SW480 (cell line): ENCODE results near the gene PGF.

Source experiments
- DNase-seq: peaks from one replicate; pipeline ENCODE4 v3.0.0-alpha.2; 2016; ENCODE audit warnings: low spot score

PGF gene

DNA sequence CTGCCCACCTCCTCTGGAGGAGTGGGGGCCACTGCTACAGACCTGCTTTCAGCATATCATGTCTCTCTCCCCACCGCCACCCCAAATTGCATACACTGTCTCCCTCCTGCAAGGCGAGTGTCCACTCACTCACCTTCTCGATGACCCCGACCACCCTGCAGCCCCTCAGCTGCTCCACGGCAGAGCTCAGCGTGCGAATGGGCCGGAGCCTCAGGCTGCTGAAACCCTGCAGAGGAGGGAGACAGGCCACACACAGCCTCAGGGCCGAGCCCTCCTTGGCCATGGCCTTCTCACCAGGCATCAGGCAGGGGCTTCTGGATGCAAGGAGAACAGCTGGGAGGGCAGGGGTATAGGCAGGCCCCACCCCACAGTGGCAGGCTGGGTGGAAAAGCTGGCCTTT lies 37.0 kb downstream of the PGF start:
- no peak for DNase-seq

DNA sequence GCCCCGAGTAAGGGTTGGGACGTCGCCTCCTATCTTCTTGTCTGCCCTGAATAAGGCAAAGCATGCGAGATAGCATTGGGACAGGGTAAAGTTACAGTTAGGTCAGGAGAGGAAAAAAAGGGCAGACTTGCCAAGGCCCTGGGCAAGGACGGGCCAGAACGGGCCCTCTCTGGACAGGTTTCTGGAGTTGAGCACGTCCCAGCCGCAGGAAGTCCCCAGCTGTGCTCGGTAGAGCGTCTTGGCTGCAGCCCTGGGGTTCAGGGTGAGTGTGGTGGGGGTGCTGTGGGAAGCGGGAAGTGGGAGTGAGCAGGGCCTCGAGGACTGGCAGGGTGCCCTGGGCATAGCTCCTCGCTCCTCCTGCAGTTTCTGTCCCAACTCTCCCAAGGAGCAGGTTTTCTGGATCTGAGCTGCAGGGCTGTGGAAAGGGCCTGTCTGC lies 37.7 kb downstream of the PGF start:
- DNase-seq: no peak

DNA sequence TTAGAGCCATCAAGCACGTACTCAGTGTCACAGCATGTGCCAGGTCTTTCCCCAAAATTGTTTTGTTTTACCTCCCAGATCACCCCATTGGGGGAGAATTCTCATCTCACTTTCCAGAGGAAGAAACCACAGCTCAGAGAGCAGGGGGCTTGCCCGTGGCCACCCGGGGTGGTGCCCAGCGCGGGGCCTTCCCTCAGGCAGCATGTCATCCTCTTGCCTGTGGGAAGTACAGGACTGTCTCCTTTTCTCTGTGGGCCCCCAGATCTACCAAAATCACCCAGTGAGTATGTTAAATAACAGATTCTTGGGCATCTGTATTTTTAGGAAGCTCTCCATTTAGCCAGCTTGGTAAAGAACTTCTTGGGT lies 38.2 kb downstream of the PGF start:
- no peak for DNase-seq

DNA sequence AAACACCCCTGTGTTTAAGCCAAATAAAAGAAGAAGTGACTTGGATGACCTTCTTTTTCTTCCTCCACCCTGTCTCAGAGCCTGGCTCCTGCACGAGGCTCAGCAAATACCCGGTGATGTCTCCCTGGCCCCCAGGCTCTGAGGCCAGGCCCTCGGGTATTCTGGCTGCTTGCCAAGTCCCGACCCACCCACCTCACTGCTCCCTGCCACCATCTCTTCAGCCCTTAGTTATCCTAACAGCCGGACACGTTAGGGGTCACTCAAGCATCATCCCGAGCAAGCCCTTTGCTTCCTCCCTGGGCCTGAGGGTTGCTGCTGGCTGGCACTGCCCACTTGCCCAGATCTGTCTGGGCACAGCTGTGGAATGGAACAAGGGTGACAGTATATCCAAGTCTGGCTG lies 39.6 kb downstream of the PGF start:
- DNase-seq: no peak

DNA sequence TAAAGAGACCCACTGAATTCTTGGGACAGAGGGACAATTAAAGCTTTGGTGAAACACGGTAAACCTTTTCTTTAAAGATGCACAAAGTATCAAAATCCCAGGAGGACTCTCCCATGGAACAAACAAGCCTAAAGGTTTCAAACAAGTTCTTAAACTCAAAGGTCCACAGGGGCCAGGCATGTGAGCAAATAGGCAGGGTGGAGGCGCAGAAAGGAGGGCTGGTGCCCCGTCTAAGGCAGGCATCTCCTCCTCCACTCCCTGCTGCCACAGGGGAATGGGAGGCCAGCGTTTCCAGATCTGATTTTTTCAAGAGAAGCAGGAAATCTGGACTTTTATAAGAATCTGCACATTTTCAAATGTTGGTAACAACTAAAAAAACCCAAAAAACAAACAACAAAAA lies 40.0 kb downstream of the PGF start:
- DNase-seq: no peak

DNA sequence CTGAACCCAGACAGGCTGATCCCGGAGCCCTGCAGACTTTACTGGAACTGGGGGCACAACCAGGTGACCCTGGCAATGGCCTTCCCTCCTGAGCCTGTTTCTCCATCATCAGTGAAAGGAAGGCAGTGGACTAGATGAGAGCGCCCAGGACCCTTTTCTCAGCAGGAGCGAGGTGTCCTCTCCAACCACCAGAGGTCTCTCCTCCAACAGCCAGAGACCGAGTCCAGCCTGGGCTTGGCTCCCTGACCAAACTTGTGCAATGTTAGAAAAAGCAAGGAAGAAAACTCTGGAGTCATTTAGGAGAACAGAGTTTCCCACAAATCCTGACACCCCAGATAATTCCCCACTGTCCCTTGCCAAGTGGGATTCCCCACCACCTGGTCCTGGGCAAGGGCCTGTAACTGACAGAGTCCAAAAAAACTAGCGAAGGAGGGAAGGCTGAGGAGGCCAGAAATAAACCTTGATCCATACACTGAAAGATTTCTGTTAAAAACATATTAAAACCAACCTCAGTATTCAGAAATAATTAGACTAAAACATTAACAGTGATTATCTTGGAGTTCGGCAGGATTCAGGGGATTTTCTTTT lies 41.3 kb downstream of the PGF start:
- peak; percentile 56 for DNase-seq

DNA sequence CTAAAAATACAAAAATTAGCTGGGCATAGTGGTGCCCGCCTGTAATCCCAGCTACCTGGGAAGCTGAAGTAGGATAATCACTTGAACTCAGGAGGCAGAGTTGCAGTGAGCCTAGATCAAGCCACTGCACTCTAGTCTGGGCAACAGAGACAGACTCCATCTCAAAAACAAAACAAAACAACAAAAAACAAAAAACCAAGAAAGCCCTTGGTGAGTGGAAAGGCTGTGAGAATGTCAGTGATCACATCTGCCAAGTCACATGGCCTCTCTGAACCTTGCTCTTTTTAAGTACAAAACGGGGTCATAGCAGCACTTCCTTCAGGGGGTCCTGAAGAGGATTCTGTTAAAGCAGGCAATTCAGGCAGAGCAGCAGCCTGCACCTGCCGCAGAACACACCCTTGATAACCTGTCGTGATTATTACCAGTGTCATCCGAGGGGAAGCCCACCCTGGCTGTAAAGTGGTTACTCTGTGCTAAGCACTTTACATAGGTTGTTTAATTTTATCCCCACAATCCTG lies 41.9 kb downstream of the PGF start:
- DNase-seq: no peak

DNA sequence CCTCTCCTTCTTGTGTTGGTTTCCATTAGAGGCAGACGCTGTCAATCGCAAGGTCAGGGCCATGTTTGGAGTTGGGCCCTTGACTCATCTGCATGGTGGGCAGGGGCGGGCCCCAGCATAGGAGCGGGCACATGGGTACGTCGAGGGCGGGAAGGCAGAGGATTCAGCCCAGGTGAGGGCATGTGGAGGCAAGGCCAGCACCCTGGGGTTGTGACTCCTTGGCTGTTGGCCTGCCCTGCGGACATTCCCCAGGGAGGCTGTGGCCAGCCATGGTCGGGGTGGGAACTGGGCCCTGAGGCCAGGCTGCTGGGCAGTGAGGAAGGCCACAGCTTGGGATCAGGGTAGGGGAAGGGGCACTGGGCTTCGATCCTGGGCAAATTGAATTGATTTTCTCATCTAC lies 42.6 kb downstream of the PGF start:
- DNase-seq: no peak

DNA sequence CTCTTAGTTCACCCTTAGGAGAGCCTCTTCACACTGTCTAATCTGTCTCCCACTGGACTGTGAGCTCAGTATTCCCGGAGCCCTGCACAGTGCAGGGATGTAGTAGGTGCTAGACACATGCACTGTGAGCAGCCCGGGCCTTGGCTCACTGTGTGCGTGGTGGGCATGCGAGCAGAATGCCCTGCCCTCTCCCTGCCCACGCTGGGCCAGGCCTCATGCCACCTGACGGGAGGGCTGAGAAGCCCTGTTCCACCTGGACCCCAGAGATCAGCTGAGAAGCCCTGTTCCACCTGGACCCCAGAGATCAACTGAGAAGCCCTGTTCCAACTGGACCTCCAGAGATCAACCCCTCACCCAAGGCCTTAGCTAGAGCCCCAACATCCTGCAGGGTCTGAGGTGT lies 43.3 kb downstream of the PGF start:
- DNase-seq: no peak

DNA sequence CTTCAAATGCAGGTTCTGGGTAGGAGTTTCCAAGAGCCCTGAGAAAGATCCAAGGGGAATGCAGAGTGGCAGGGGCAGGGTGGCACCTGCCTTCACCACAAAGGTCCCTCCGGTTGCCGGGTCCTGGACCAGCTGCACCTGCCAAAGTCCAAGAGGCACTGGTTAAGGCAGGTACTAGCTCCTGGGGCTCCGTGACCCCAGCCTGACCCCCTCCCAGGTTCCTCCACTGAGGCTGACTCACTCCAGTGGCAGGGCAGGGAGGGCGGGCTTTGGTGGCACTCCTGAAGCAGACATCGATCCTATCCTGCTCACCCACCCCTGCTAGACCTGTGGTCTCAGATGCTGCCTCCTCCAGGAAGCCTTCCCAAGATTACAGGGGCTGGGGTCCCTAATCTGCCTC lies 43.7 kb downstream of the PGF start:
- no peak for DNase-seq

DNA sequence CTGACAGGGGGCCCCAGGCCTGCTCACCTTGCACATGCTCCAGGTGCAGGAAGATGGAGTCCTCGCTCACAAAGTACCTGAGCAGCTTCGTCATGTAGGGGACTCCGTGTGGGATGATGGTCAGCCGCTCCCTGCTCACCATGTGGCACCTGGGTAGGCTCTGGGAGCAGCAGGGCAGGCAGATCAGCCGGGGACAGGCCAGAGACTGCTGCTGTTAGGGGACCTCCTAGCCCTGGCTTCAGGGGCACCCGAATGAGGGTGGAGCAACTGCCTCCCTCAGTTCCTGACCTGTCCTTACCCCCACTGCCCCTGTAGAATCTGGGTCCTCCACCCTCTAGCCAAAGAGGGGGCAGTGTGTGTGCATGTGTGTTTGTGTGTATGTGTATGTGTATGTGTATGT lies 44.2 kb downstream of the PGF start:
- no peak for DNase-seq

DNA sequence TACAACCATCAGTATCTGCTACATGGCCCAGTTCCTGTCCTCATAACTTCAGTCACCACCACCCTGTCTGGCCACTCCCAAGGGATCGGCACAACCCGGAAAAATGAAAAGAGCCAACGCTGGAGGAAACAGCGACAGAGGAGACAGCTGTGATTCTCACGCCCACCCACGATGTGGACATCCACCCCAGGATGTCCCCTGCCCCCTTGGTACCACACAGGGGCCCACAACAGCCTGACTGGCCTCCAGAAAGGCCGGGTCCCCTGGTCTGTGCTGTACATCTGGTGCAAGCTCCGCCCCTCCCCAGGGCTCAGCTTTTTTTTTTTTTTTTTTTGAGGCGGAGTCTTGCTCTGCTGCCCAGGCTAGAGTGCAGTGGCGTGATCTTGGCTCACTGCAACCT lies 44.8 kb downstream of the PGF start:
- no peak for DNase-seq

DNA sequence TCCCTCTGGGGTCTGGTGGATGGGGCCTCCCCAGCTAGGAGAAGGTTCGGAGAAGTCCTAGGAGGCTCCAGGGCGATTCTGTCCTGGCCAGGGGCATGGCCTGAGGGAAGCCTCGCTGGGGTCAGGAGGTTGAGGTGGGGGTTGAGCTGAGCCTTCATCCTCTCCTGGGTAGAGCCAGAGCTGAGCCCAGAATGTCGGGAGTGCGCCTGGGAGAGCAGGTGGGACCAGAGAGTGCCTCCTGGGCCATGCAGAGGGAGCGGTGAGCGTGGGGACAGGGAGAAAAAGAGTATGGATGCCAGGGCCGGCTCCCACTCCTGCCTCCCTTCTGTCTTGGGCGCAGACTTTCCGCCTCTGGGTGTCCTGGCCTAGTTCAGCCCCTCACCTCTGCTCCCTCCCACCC lies 45.5 kb downstream of the PGF start:
- DNase-seq: no peak

DNA sequence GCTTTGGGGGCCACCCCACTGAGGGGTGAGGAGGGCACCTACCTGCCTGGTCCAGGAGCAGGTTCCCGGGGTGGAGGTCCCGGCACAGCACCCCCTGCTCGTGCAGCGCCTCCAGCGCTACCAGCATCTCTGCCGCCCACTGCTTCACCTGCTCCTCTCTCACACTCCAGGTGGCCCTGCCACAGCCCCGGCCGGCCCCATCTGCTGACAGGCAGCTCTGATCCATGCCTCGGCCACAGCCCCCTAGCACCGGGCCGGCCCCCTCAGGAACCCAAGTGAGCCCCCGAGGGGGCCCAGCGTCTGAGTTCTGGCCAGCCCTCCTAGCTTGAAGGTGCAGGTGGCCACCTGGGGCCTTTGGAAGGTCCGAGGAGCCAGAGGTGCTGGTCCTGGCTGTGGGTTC lies 45.9 kb downstream of the PGF start:
- no peak for DNase-seq

DNA sequence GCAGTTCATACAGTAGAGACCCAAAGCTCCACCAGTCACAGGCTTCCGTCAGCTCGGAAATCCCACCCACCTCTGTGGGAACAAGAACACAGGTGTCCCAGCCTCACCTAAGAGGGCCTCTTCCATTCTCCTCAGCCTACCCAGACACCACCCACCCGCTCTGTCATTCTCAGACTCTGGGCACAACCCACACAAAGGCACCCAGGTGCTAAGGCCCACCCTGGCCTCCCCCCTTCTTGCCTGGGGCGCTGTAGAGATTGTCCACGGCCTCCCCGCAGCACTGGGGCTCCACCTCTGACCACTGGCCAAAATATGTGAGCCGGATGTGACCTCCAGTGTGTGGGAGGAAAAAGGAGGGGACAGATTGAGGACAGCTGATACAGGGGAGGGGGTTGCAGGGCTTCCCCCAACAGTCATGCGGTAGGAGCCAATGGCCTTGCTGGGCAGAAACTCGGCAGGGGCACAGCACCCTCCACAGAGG lies 46.5 kb downstream of the PGF start:
- no peak for DNase-seq

DNA sequence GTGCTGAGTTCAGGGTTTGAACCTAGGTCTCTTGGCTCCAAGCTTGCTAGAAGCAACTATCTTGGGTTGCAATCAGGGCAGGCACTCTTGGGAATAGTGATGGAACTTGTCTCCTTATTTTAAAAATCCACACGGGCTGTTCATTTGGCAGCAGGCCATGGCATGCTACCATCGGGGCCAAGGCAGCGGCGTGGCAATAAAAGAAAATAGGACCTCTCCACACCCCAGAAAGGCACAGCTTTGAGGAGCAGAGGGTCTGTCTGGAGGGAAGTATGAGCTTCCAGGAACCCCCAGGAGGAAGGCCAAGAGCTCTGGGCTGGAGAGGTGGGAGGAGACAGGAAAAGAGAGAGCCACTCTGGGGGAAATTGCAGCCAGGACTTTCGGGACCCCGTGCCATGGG lies 47.7 kb downstream of the PGF start:
- DNase-seq: no peak

DNA sequence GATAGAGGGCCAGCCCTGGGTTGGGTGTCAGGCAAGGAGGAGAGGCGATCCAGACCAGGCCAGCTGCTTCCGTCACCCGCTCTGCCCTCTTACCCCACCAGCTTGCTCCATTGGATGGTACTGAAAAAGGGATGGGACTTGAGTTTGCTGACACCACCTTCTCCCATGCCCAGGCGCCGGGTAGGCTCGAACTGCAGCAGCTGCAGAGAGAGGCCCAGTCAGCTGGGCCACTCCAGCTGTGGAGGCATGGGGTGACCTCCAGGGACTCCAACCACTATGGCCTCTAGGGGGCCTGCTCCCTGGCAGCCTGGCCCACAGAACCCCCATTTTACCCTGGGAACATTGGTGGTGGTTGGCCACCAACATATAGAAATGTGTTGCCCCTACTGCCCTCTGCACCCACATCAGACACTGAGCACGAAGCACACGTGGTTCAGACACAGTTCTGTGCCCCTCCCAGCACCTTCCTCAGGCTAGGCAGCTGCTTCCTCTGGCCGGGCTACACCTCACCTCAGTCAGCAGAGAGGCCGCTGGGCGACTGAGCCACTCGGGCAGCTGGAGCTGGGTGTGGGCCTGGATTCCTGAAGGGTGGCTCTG lies 48.4 kb downstream of the PGF start:
- DNase-seq: peak; percentile 59

DNA sequence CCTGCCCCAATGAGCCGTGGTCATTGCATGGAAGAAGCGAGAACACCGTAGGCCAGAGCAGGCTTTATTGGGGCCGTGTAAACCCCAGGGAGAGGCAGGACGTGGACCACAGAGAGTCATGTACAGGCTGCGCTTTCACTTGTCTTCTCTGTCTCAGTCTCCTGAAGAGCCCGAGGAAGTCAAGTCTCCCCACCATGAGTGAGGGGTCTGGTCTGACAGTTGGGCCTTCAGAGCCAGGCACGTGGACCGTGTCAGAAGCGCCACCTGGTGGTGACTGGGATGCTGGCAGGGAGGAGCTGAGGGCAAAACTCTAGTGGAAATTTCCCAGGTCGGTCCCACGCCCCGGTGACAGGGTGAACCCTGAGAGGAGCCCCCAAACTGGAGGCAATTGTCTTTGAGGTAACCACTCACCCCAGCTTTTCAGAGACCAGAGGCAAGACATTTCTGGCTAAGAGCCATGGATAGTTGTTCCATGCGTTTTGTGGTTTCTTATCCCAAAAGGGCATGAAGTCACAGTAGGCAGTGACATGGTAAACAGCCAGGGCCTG lies 49.7 kb downstream of the PGF start:
- DNase-seq: peak; percentile 25

DNA sequence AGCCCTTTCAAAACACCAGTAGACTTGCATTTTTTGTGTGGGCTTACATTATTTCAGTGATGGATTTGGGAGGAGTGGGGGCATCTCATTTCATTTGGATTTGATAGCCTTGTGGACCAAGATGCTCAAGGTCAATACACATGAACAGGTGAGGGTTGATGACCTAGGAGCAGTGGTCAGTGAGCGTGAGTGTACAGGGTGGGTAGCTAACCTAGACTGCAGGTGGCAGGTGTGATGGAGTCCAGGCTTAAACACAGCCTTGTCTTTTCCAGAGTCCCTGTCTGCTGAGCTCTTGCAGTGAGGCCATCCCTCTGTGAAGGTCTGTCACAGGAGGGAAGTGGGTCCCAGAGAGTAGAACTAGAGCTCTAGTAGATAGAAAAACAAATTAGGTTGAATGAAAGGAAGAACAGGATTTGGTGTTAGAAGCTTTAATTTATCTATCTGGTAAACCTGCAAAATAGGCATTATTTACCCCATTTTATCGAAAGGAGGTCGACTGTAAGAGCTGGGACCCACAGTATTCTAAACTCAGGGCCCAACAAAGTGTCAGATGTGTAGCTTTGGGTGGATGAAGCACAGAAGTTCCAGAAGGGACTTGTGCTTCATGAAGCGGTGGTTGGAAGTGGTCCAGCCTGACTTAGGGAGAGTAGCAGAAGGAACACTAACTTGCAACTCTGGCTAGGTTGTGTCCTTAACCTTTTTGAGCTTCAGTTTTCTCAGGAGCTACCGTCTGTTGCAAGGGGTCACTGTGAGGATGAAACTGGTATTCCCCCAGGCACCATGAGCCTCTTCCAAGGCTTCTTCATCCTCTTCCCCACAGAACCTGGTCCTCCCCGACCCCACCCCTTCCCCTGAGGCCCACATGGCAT lies 50.5 kb downstream of the PGF start:
- DNase-seq: no peak

DNA sequence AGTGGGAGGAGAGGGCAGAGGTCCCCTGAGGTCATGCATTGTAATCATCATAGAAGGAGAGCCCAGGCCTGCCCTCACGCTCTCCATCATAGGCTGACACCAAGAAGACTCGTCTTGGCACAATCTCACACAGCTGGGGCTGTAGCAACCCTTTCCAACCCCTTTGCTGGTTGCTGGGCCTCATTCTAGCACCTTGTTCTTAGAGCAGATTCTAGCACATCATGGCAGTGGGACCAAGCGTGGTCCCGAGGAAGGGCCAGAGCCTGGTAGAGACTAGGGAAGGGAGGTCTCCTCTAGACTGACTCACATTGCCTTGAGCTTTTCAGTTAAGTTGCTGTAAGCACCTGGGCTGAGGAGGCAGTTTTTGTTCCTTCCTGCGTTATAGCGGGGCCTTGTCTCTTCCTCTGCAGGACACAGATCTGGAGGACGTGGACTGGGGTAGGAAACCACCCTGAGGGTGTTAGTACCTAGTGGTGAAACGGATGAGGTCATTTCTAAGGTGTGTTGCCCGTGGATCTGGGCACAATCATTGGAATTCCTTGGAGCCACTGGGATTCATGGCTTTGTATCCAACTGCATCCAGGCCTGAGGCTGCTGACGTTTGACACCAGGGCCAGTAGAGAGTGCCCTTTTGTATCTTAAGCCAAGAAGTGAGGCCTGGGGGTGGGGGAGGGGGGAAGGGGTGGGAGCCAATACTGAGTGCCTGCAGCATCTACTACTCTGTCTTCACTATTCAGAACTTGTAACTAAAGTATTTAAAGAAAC lies 52.3 kb downstream of the PGF start:
- DNase-seq: no peak

DNA sequence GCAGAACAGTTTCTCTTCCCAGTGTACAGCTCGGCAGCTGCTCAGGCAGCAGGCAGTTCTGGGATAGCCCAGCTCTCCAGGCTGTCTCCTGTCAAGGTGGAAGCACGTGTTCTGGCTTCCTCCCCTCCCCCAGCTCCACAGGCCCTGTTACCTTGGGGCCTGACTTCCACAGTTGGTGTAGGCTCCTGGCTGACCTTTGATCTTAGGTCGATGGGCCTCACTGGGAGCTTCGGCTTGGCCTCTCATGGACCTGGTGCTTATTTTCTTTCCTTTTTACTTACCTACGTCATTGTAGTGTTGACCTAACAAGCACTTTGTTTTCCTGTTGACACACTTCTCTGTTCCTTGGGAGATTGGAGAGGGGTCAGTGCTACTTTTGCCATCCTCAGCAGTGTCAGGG lies 56.7 kb downstream of the PGF start:
- DNase-seq: no peak

DNA sequence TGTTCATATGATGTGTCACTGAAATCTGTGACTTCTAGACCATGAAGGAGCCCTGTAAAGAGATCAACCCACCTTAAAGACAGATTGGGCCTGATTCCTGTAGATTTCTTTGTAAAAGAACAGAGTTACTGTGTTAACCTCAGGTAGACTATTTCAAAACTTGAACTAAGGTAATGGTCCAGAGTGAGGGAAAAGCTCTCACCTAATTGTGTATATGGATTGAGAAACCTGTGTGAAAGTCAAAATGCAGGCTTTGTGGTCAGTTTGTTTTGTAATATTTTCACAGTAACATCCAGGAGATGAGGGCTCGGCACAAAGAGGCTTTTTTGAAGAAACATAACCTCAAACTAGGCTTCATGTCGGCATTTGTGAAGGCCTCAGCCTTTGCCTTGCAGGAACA lies 57.3 kb downstream of the PGF start:
- no peak for DNase-seq
